H1 (cell line): ENCODE data around the gene KCNAB3. TPM values are rescaled to one million over a fixed set of nuclear protein-coding genes. Genes with fewer than 3 reads are reported as not detected.

Source experiments
- CTCF ChIA-PET: fragments of 300-600 bp; sonication (Branson Sonifier 250); formaldehyde crosslinking; loops from one replicate; lab custom pipeline; 2021; ENCODE audit not compliant: partially characterized antibody; lab: Charles Lee
- POLR2A ChIA-PET: fragments of 300-600 bp; sonication (Branson Sonifier 250); formaldehyde crosslinking; loops from one replicate; lab custom pipeline; 2021; ENCODE audit warnings: inconsistent platforms; ENCODE audit not compliant: partially characterized antibody; lab: Charles Lee
- DNase-seq, 2 experiments: peaks; one replicate each; pipeline versions ENCODE4 v3.0.0 to v3.0.0-alpha.2; 2010 to 2022; ENCODE audit warnings: low spot score in 2 of 2, low read depth in 1 of 2, mixed read lengths in 1 of 2
- FAIRE-seq: peaks from 2 replicates; lab custom pipeline; 2011; peaks lifted over from hg19 to GRCh38; lab: Jason Lieb, UNC
- H2AFZ ChIP-seq: 2 replicates; pipeline ENCODE4 v1.8.1; 2012; ENCODE audit warnings: low read length, inconsistent platforms
- H2AK5ac ChIP-seq: 2 replicates; pipeline ENCODE4 v1.6.1; 2013; ENCODE audit warnings: low read depth, low read length
- H2BK120ac ChIP-seq: replicated peaks from 2 replicates; pipeline ENCODE3; 2013; ENCODE audit warnings: low read depth, low read length, inconsistent platforms
- H2BK12ac ChIP-seq: 2 replicates; pipeline ENCODE4 v1.6.1; 2013; ENCODE audit warnings: low read depth, low read length
- H2BK15ac ChIP-seq: 2 replicates; pipeline ENCODE4 v1.6.1; 2013; ENCODE audit warnings: low read length
- H2BK20ac ChIP-seq: 2 replicates; pipeline ENCODE4 v1.6.1; 2013; ENCODE audit warnings: low read length
- H2BK5ac ChIP-seq: 2 replicates; pipeline ENCODE4 v1.6.1; 2013; ENCODE audit warnings: low read depth, low read length
- H3K14ac ChIP-seq: 2 replicates; pipeline ENCODE4 v1.6.1; 2013; ENCODE audit warnings: inconsistent platforms; ENCODE audit not compliant: insufficient read length
- H3K18ac ChIP-seq: 2 replicates; pipeline ENCODE4 v1.6.1; 2013; ENCODE audit warnings: low read length; ENCODE audit errors: extremely low read depth
- H3K23ac ChIP-seq: 2 replicates; pipeline ENCODE4 v1.6.1; 2013; ENCODE audit warnings: inconsistent platforms; ENCODE audit not compliant: insufficient read length
- H3K23me2 ChIP-seq: 2 replicates; pipeline ENCODE4 v1.6.1; 2013; ENCODE audit warnings: low read depth, low read length
- H3K27ac ChIP-seq: 2 replicates; pipeline ENCODE4 v1.6.1; 2011; ENCODE audit warnings: low read depth, low read length, inconsistent platforms
- H3K27me3 ChIP-seq, 4 experiments: replicated peaks in 1 of 4; 1 replicate in 1 of 4; 2 replicates in 3 of 4; pipeline versions ENCODE4 v1.6.1 to v1.8.1; 2011 to 2013; ENCODE audit warnings: low read length in 3 of 4, mild to moderate bottlenecking in 3 of 4, inconsistent platforms in 2 of 4, mixed read lengths in 2 of 4, moderate library complexity in 1 of 4; ENCODE audit not compliant: control insufficient read depth in 3 of 4, insufficient read depth in 3 of 4; ENCODE audit errors: extremely low read depth in 1 of 4
- H3K36me3 ChIP-seq, 4 experiments: 2 replicates each; pipeline versions ENCODE4 v1.6.1 to v1.8.1; 2011 to 2013; ENCODE audit warnings: mild to moderate bottlenecking in 4 of 4, low read length in 3 of 4, moderate library complexity in 2 of 4, control low read depth in 1 of 4, inconsistent platforms in 1 of 4; ENCODE audit not compliant: insufficient read depth in 4 of 4, control insufficient read depth in 2 of 4
- H3K4ac ChIP-seq: replicated peaks from 2 replicates; pipeline ENCODE3; 2013; ENCODE audit warnings: low read length, low read depth, mixed read lengths, inconsistent platforms; ENCODE audit not compliant: insufficient read length
- H3K4me1 ChIP-seq, 4 experiments: replicated peaks in 1 of 4; 1 replicate in 1 of 4; 2 replicates in 3 of 4; pipeline versions ENCODE4 v1.6.1 to v1.8.1; 2011 to 2013; ENCODE audit warnings: low read length in 3 of 4, inconsistent platforms in 2 of 4, mixed read lengths in 1 of 4; ENCODE audit not compliant: insufficient read depth in 4 of 4, control insufficient read depth in 3 of 4
- H3K4me2 ChIP-seq, 2 experiments: 2 replicates each; pipeline versions ENCODE4 v1.6.1 to v1.8.1; 2011 to 2013; ENCODE audit warnings: low read depth in 2 of 2, low read length in 2 of 2, control low read depth in 1 of 2, inconsistent platforms in 1 of 2, mild to moderate bottlenecking in 1 of 2; ENCODE audit not compliant: insufficient read depth in 1 of 2
- H3K4me3 ChIP-seq, 4 experiments: fragments of 200-600, 300-600 bp in 1 of 4; sonication (generic), shearing (Covaris generic), sonication (Bioruptor Twin) in 1 of 4; 2 replicates each; pipeline versions ENCODE4 v1.5.1 to v1.8.1; 2011 to 2016; ENCODE audit warnings: low read length in 4 of 4, low read depth in 3 of 4, control low read depth in 2 of 4, inconsistent platforms in 2 of 4, mild to moderate bottlenecking in 2 of 4, mixed read lengths in 1 of 4, moderate library complexity in 1 of 4; ENCODE audit not compliant: insufficient read depth in 2 of 4; ENCODE audit errors: extremely low read depth in 1 of 4
- H3K56ac ChIP-seq: replicated peaks from 2 replicates; pipeline ENCODE3; 2013; ENCODE audit warnings: low read depth, mild to moderate bottlenecking, mixed read lengths, low read length, inconsistent platforms; ENCODE audit not compliant: insufficient read length
- H3K79me1 ChIP-seq: 2 replicates; pipeline ENCODE4 v1.6.1; 2013; ENCODE audit warnings: low read depth, low read length, control low read depth
- H3K79me2 ChIP-seq, 2 experiments: 2 replicates each; pipeline versions ENCODE4 v1.6.1 to v1.8.1; 2012 to 2013; ENCODE audit warnings: low read length in 2 of 2, mild to moderate bottlenecking in 2 of 2, inconsistent platforms in 1 of 2; ENCODE audit not compliant: insufficient read depth in 2 of 2, control insufficient read depth in 1 of 2
- H3K9ac ChIP-seq, 4 experiments: replicated peaks in 1 of 4; 1 replicate in 1 of 4; 2 replicates in 3 of 4; pipeline versions ENCODE4 v1.6.1 to v1.8.1; 2011 to 2013; ENCODE audit warnings: low read depth in 3 of 4, low read length in 3 of 4, control low read depth in 2 of 4, mild to moderate bottlenecking in 2 of 4, moderate library complexity in 2 of 4, inconsistent platforms in 1 of 4; ENCODE audit errors: extremely low read depth in 1 of 4
- H3K9me3 ChIP-seq, 2 experiments: 2 replicates each; pipeline versions ENCODE4 v1.6.1 to v1.8.1; 2012 to 2013; ENCODE audit warnings: mild to moderate bottlenecking in 2 of 2, moderate library complexity in 2 of 2, control low read depth in 1 of 2, inconsistent platforms in 1 of 2, low read depth in 1 of 2, low read length in 1 of 2, mixed read lengths in 1 of 2; ENCODE audit not compliant: insufficient read depth in 2 of 2
- H4K20me1 ChIP-seq, 2 experiments: replicated peaks in 1 of 2; 2 replicates each; pipeline versions ENCODE3 to v1.8.1; 2011 to 2013; ENCODE audit warnings: inconsistent platforms in 2 of 2, low read length in 2 of 2, mild to moderate bottlenecking in 1 of 2; ENCODE audit not compliant: insufficient read depth in 2 of 2, control insufficient read depth in 1 of 2
- H4K5ac ChIP-seq: 2 replicates; pipeline ENCODE4 v1.6.1; 2013; ENCODE audit warnings: low read length, low read depth, mixed read lengths, inconsistent platforms; ENCODE audit not compliant: insufficient read length
- H4K8ac ChIP-seq: 2 replicates; pipeline ENCODE4 v1.8.0; 2013; ENCODE audit warnings: mild to moderate bottlenecking, moderate library complexity, low read length, inconsistent platforms; ENCODE audit not compliant: insufficient read depth; ENCODE audit errors: extremely low read depth
- H4K91ac ChIP-seq: replicated peaks from 2 replicates; pipeline ENCODE3; 2013; ENCODE audit warnings: low read length, mixed read lengths, inconsistent platforms; ENCODE audit not compliant: insufficient read length
- CTCF ChIP-seq, 3 experiments: IDR thresholded peaks; 1 replicate in 2 of 3; 2 replicates in 1 of 3; pipeline versions ENCODE4 v1.5.1 to v1.6.1; 2011; ENCODE audit warnings: low read length in 3 of 3, mild to moderate bottlenecking in 3 of 3, inconsistent platforms in 2 of 3, low read depth in 1 of 3, moderate library complexity in 1 of 3; ENCODE audit not compliant: insufficient read depth in 1 of 3; ENCODE audit errors: control extremely low read depth in 1 of 3
- RAD21 ChIP-seq, 2 experiments: IDR thresholded peaks in 1 of 2; conservative IDR thresholded peaks in 1 of 2; 2 replicates each; pipeline ENCODE4 v1.6.1; 2011; ENCODE audit warnings: low read depth in 2 of 2, low read length in 2 of 2, improper control_type of control experiment in 1 of 2, inconsistent platforms in 1 of 2, mild to moderate bottlenecking in 1 of 2, moderate library complexity in 1 of 2
- RBBP5 ChIP-seq: IDR thresholded peaks from 2 replicates; pipeline ENCODE4 v1.7.1; 2012; ENCODE audit warnings: low read depth, mild to moderate bottlenecking, inconsistent platforms, low read length, moderate library complexity, borderline replicate concordance
- YY1 ChIP-seq: IDR thresholded peaks from 2 replicates; pipeline ENCODE4 v1.6.1; 2011; ENCODE audit warnings: low read depth, mild to moderate bottlenecking, low read length
- WGBS, 2 experiments: shearing (Covaris generic) in 1 of 2; methylation state at CpG; one replicate each; pipeline versions ENCODE4 v1.1.6 to v1.1.7; 2013 to 2015; ENCODE audit warnings: low lambda C conversion rate in 2 of 2, mixed read lengths in 2 of 2, inconsistent platforms in 1 of 2, low coverage in 1 of 2, missing lambda C conversion rate in 1 of 2; ENCODE audit not compliant: insufficient replicate concordance in 2 of 2, insufficient coverage in 1 of 2, insufficient read length in 1 of 2; ENCODE audit errors: extremely low coverage in 1 of 2, missing lambda C conversion rate in 1 of 2; 5-methylcytosine and 5-hydroxymethylcytosine counted together
- polyA plus RNA-seq, 7 experiments: library from polyadenylated mRNA; depleted of rRNA in 3 of 7; stranded (reverse) in 5 of 7; unstranded in 2 of 7; fragments of >200 nt in 5 of 7; fragments of 200-250 nt in 2 of 7; gene quantifications; 1 replicate in 5 of 7; 2 replicates in 1 of 7; 4 replicates in 1 of 7; pipeline versions ENCODE4 v1.2.1 to v1.2.3, GENCODE V29; 2011 to 2013; ENCODE audit warnings: missing spikeins in 2 of 7, mixed read lengths in 2 of 7
- total RNA-seq: library from RNA; stranded (reverse); fragmentation: NEBNext Ultra II Directional; extraction: Animal tissue kit (Norgen Biotek cat#: 25700); gene quantifications from 2 replicates; pipeline ENCODE4 v1.2.1, GENCODE V29; 2021

Gene KCNAB3
- total and polyA plus RNA-seq, 2 of the 8 experiments (the other 6 are each of a cell fraction or from before 2014, with no cell fraction given), result 1.7 to 2.4 TPM

- H3K9me3 ChIP-seq, result no peaks in the 10 kb centered on the region
- POLR2A ChIA-PET, result interaction anchor here (0.6 to 1.8 kb wide), 3 partner anchors 9 to 227 kb away, joined by 3 to 4 read pairs (median 3); no protein-coding TSS in a partner anchor
- no peak overlapping the region for H2BK20ac ChIP-seq
- TF ChIP-seq RBBP5, result no peak
- no peak for TF ChIP-seq YY1
- TF ChIP-seq RAD21 (IDR thresholded peaks at IDR 0.05 in 1 of 2, conservative IDR thresholded peaks at IDR 0.05 in 1 of 2; ENCODE audit: low read depth in 2 of 2, low read length in 2 of 2), result peak; percentile 94 to 96
- peak in 2 of 3 experiments; percentile 80 to 84; a peak in 3 of 4 replicates for TF ChIP-seq CTCF (IDR thresholded peaks at IDR 0.05; ENCODE audit: control extremely low read depth in 1 of 3, insufficient read depth in 1 of 3, low read depth in 1 of 3, low read length in 3 of 3)
- no peak overlapping the region for H3K9ac ChIP-seq
- H3K23me2 ChIP-seq, result peaks cover 7% of the 10 kb centered on the region
- FAIRE-seq, result peak; percentile 98
- no peak overlapping the region for H4K91ac ChIP-seq
- H2BK15ac ChIP-seq, result no peak overlapping the region
- no peak overlapping the region for H2AK5ac ChIP-seq
- no peak overlapping the region for H3K23ac ChIP-seq
- peaks cover 0 to 6% (median 6%) of the 10 kb centered on the region in 4 experiments; a peak in 5 of 7 replicates for H3K4me1 ChIP-seq
- no peak overlapping the region for H3K18ac ChIP-seq
- no peaks in the 10 kb centered on the region for H3K79me2 ChIP-seq
- H3K4ac ChIP-seq, result no peak overlapping the region
- DNase-seq, result no peak
- WGBS, 2 experiments, result 34% methylated on average over 3 of the region's 3 CpGs; no CpG with 5 or more reads in 1 of the 2 experiments
- H4K5ac ChIP-seq, result no peak overlapping the region
- no peak overlapping the region for H3K56ac ChIP-seq
- H3K14ac ChIP-seq, result no peak overlapping the region
- H4K8ac ChIP-seq, result no peak overlapping the region
- H2AFZ ChIP-seq, result no peak overlapping the region
- H3K79me1 ChIP-seq, result no peaks in the 10 kb centered on the region
- peaks cover 10 to 24% (median 22%) of the 10 kb centered on the region in 4 experiments for H3K27me3 ChIP-seq
- no peak overlapping the region for H3K27ac ChIP-seq
- H3K4me3 ChIP-seq, result no peak overlapping the region
- no peak overlapping the region for H2BK12ac ChIP-seq
- H4K20me1 ChIP-seq, result peaks cover 0 to 2% of the 10 kb centered on the region in 2 experiments
- H3K4me2 ChIP-seq, result no peak overlapping the region
- H2BK5ac ChIP-seq, result no peak overlapping the region
- no peak overlapping the region for H2BK120ac ChIP-seq
- CTCF ChIA-PET, result interaction anchor here (1.0 to 6.0 kb wide), 28 partner anchors 10 to 206 kb away, joined by 3 to 57 read pairs (median 6); partner anchors contain the start of genes CNTROB and TRAPPC1
- peaks cover 0 to 3% (median 1%) of the 10 kb centered on the region in 4 experiments; a peak in 4 of 8 replicates for H3K36me3 ChIP-seq
Measured at GRCh38 chr17:7912927-7913524, 16.6 kb downstream of the KCNAB3 start.
